H1 (cell line): Measurements from ENCODE around the gene FAM181A. TPM values are rescaled to one million over a fixed set of nuclear protein-coding genes. Genes with fewer than 3 reads are reported as not detected.

Experiments used
- CTCF ChIA-PET: fragments of 300-600 bp; sonication (Branson Sonifier 250); formaldehyde crosslinking; loops from one replicate; lab custom pipeline; 2021; ENCODE audit not compliant: partially characterized antibody; lab: Charles Lee
- POLR2A ChIA-PET: fragments of 300-600 bp; sonication (Branson Sonifier 250); formaldehyde crosslinking; loops from one replicate; lab custom pipeline; 2021; ENCODE audit warnings: inconsistent platforms; ENCODE audit not compliant: partially characterized antibody; lab: Charles Lee
- DNase-seq, 2 experiments: peaks; one replicate each; pipeline versions ENCODE4 v3.0.0 to v3.0.0-alpha.2; 2010 to 2022; ENCODE audit warnings: low spot score in 2 of 2, low read depth in 1 of 2, mixed read lengths in 1 of 2
- FAIRE-seq: peaks from 2 replicates; lab custom pipeline; 2011; peaks lifted over from hg19 to GRCh38; lab: Jason Lieb, UNC
- H2AFZ ChIP-seq: 2 replicates; pipeline ENCODE4 v1.8.1; 2012; ENCODE audit warnings: low read length, inconsistent platforms
- H2AK5ac ChIP-seq: 2 replicates; pipeline ENCODE4 v1.6.1; 2013; ENCODE audit warnings: low read depth, low read length
- H2BK120ac ChIP-seq: replicated peaks from 2 replicates; pipeline ENCODE3; 2013; ENCODE audit warnings: low read depth, low read length, inconsistent platforms
- H2BK12ac ChIP-seq: 2 replicates; pipeline ENCODE4 v1.6.1; 2013; ENCODE audit warnings: low read depth, low read length
- H2BK15ac ChIP-seq: 2 replicates; pipeline ENCODE4 v1.6.1; 2013; ENCODE audit warnings: low read length
- H2BK20ac ChIP-seq: 2 replicates; pipeline ENCODE4 v1.6.1; 2013; ENCODE audit warnings: low read length
- H2BK5ac ChIP-seq: 2 replicates; pipeline ENCODE4 v1.6.1; 2013; ENCODE audit warnings: low read depth, low read length
- H3K14ac ChIP-seq: 2 replicates; pipeline ENCODE4 v1.6.1; 2013; ENCODE audit warnings: inconsistent platforms; ENCODE audit not compliant: insufficient read length
- H3K18ac ChIP-seq: 2 replicates; pipeline ENCODE4 v1.6.1; 2013; ENCODE audit warnings: low read length; ENCODE audit errors: extremely low read depth
- H3K23ac ChIP-seq: 2 replicates; pipeline ENCODE4 v1.6.1; 2013; ENCODE audit warnings: inconsistent platforms; ENCODE audit not compliant: insufficient read length
- H3K23me2 ChIP-seq: 2 replicates; pipeline ENCODE4 v1.6.1; 2013; ENCODE audit warnings: low read depth, low read length
- H3K27ac ChIP-seq: 2 replicates; pipeline ENCODE4 v1.6.1; 2011; ENCODE audit warnings: low read depth, low read length, inconsistent platforms
- H3K27me3 ChIP-seq, 4 experiments: replicated peaks in 1 of 4; 1 replicate in 1 of 4; 2 replicates in 3 of 4; pipeline versions ENCODE4 v1.6.1 to v1.8.1; 2011 to 2013; ENCODE audit warnings: low read length in 3 of 4, mild to moderate bottlenecking in 3 of 4, inconsistent platforms in 2 of 4, mixed read lengths in 2 of 4, moderate library complexity in 1 of 4; ENCODE audit not compliant: control insufficient read depth in 3 of 4, insufficient read depth in 3 of 4; ENCODE audit errors: extremely low read depth in 1 of 4
- H3K36me3 ChIP-seq, 4 experiments: 2 replicates each; pipeline versions ENCODE4 v1.6.1 to v1.8.1; 2011 to 2013; ENCODE audit warnings: mild to moderate bottlenecking in 4 of 4, low read length in 3 of 4, moderate library complexity in 2 of 4, control low read depth in 1 of 4, inconsistent platforms in 1 of 4; ENCODE audit not compliant: insufficient read depth in 4 of 4, control insufficient read depth in 2 of 4
- H3K4ac ChIP-seq: replicated peaks from 2 replicates; pipeline ENCODE3; 2013; ENCODE audit warnings: low read length, low read depth, mixed read lengths, inconsistent platforms; ENCODE audit not compliant: insufficient read length
- H3K4me1 ChIP-seq, 4 experiments: replicated peaks in 1 of 4; 1 replicate in 1 of 4; 2 replicates in 3 of 4; pipeline versions ENCODE4 v1.6.1 to v1.8.1; 2011 to 2013; ENCODE audit warnings: low read length in 3 of 4, inconsistent platforms in 2 of 4, mixed read lengths in 1 of 4; ENCODE audit not compliant: insufficient read depth in 4 of 4, control insufficient read depth in 3 of 4
- H3K4me2 ChIP-seq, 2 experiments: 2 replicates each; pipeline versions ENCODE4 v1.6.1 to v1.8.1; 2011 to 2013; ENCODE audit warnings: low read depth in 2 of 2, low read length in 2 of 2, control low read depth in 1 of 2, inconsistent platforms in 1 of 2, mild to moderate bottlenecking in 1 of 2; ENCODE audit not compliant: insufficient read depth in 1 of 2
- H3K4me3 ChIP-seq, 4 experiments: fragments of 200-600, 300-600 bp in 1 of 4; sonication (generic), shearing (Covaris generic), sonication (Bioruptor Twin) in 1 of 4; 2 replicates each; pipeline versions ENCODE4 v1.5.1 to v1.8.1; 2011 to 2016; ENCODE audit warnings: low read length in 4 of 4, low read depth in 3 of 4, control low read depth in 2 of 4, inconsistent platforms in 2 of 4, mild to moderate bottlenecking in 2 of 4, mixed read lengths in 1 of 4, moderate library complexity in 1 of 4; ENCODE audit not compliant: insufficient read depth in 2 of 4; ENCODE audit errors: extremely low read depth in 1 of 4
- H3K56ac ChIP-seq: replicated peaks from 2 replicates; pipeline ENCODE3; 2013; ENCODE audit warnings: low read depth, mild to moderate bottlenecking, mixed read lengths, low read length, inconsistent platforms; ENCODE audit not compliant: insufficient read length
- H3K79me1 ChIP-seq: 2 replicates; pipeline ENCODE4 v1.6.1; 2013; ENCODE audit warnings: low read depth, low read length, control low read depth
- H3K79me2 ChIP-seq, 2 experiments: 2 replicates each; pipeline versions ENCODE4 v1.6.1 to v1.8.1; 2012 to 2013; ENCODE audit warnings: low read length in 2 of 2, mild to moderate bottlenecking in 2 of 2, inconsistent platforms in 1 of 2; ENCODE audit not compliant: insufficient read depth in 2 of 2, control insufficient read depth in 1 of 2
- H3K9ac ChIP-seq, 4 experiments: replicated peaks in 1 of 4; 1 replicate in 1 of 4; 2 replicates in 3 of 4; pipeline versions ENCODE4 v1.6.1 to v1.8.1; 2011 to 2013; ENCODE audit warnings: low read depth in 3 of 4, low read length in 3 of 4, control low read depth in 2 of 4, mild to moderate bottlenecking in 2 of 4, moderate library complexity in 2 of 4, inconsistent platforms in 1 of 4; ENCODE audit errors: extremely low read depth in 1 of 4
- H3K9me3 ChIP-seq, 2 experiments: 2 replicates each; pipeline versions ENCODE4 v1.6.1 to v1.8.1; 2012 to 2013; ENCODE audit warnings: mild to moderate bottlenecking in 2 of 2, moderate library complexity in 2 of 2, control low read depth in 1 of 2, inconsistent platforms in 1 of 2, low read depth in 1 of 2, low read length in 1 of 2, mixed read lengths in 1 of 2; ENCODE audit not compliant: insufficient read depth in 2 of 2
- H4K20me1 ChIP-seq, 2 experiments: replicated peaks in 1 of 2; 2 replicates each; pipeline versions ENCODE3 to v1.8.1; 2011 to 2013; ENCODE audit warnings: inconsistent platforms in 2 of 2, low read length in 2 of 2, mild to moderate bottlenecking in 1 of 2; ENCODE audit not compliant: insufficient read depth in 2 of 2, control insufficient read depth in 1 of 2
- H4K5ac ChIP-seq: 2 replicates; pipeline ENCODE4 v1.6.1; 2013; ENCODE audit warnings: low read length, low read depth, mixed read lengths, inconsistent platforms; ENCODE audit not compliant: insufficient read length
- H4K8ac ChIP-seq: 2 replicates; pipeline ENCODE4 v1.8.0; 2013; ENCODE audit warnings: mild to moderate bottlenecking, moderate library complexity, low read length, inconsistent platforms; ENCODE audit not compliant: insufficient read depth; ENCODE audit errors: extremely low read depth
- H4K91ac ChIP-seq: replicated peaks from 2 replicates; pipeline ENCODE3; 2013; ENCODE audit warnings: low read length, mixed read lengths, inconsistent platforms; ENCODE audit not compliant: insufficient read length
- BRCA1 ChIP-seq: IDR thresholded peaks from 2 replicates; pipeline ENCODE4 v1.6.1; 2012; ENCODE audit warnings: low read depth, low read length, improper control_type of control experiment
- CBX8 ChIP-seq: fragments of 300-800, 300-1000 bp; sonication (generic); IDR thresholded peaks from 2 replicates; pipeline ENCODE4 v1.7.1; 2016; ENCODE audit warnings: low read depth, low read length, borderline replicate concordance
- CHD1 ChIP-seq: IDR thresholded peaks from 2 replicates; pipeline ENCODE4 v1.6.1; 2012; ENCODE audit warnings: low read depth, low read length, improper control_type of control experiment
- HDAC2 ChIP-seq, 2 experiments: fragments of 300-600 bp in 1 of 2; sonication (generic) in 1 of 2; IDR thresholded peaks; 2 replicates each; pipeline ENCODE4 v1.6.1; 2011 to 2012; ENCODE audit warnings: low read depth in 2 of 2, low read length in 2 of 2, mild to moderate bottlenecking in 2 of 2, moderate library complexity in 2 of 2, borderline replicate concordance in 1 of 2, inconsistent platforms in 1 of 2
- HDAC6 ChIP-seq: IDR thresholded peaks from one replicate; pipeline ENCODE4 v1.7.1; 2012; ENCODE audit warnings: low read depth, mild to moderate bottlenecking, inconsistent platforms, low read length, moderate library complexity
- PHF8 ChIP-seq: fragments of 200-600 bp; sonication (generic); conservative IDR thresholded peaks from 2 replicates; pipeline ENCODE4 v1.7.1; 2012; ENCODE audit warnings: low read depth, mild to moderate bottlenecking, inconsistent platforms, low read length, moderate library complexity
- SAP30 ChIP-seq: fragments of 300-600 bp; sonication (generic); IDR thresholded peaks from 2 replicates; pipeline ENCODE4 v1.7.1; 2012; ENCODE audit warnings: low read length, moderate library complexity, mild to moderate bottlenecking, inconsistent platforms; ENCODE audit not compliant: insufficient read depth, insufficient replicate concordance
- SIN3A ChIP-seq, 2 experiments: IDR thresholded peaks in 1 of 2; conservative IDR thresholded peaks in 1 of 2; 2 replicates each; pipeline ENCODE4 v1.6.1; 2011 to 2012; ENCODE audit warnings: low read length in 2 of 2, improper control_type of control experiment in 1 of 2, low read depth in 1 of 2, mild to moderate bottlenecking in 1 of 2
- SUZ12 ChIP-seq: fragments of 200-600 bp; sonication (generic); IDR thresholded peaks from 2 replicates; pipeline ENCODE4 v1.6.1; 2012; ENCODE audit warnings: mild to moderate bottlenecking, inconsistent platforms, low read length, moderate library complexity, mixed read lengths
- WGBS, 2 experiments: shearing (Covaris generic) in 1 of 2; methylation state at CpG; one replicate each; pipeline versions ENCODE4 v1.1.6 to v1.1.7; 2013 to 2015; ENCODE audit warnings: low lambda C conversion rate in 2 of 2, mixed read lengths in 2 of 2, inconsistent platforms in 1 of 2, low coverage in 1 of 2, missing lambda C conversion rate in 1 of 2; ENCODE audit not compliant: insufficient replicate concordance in 2 of 2, insufficient coverage in 1 of 2, insufficient read length in 1 of 2; ENCODE audit errors: extremely low coverage in 1 of 2, missing lambda C conversion rate in 1 of 2; 5-methylcytosine and 5-hydroxymethylcytosine counted together
- polyA plus RNA-seq, 7 experiments: library from polyadenylated mRNA; depleted of rRNA in 3 of 7; stranded (reverse) in 5 of 7; unstranded in 2 of 7; fragments of >200 nt in 5 of 7; fragments of 200-250 nt in 2 of 7; gene quantifications; 1 replicate in 5 of 7; 2 replicates in 1 of 7; 4 replicates in 1 of 7; pipeline versions ENCODE4 v1.2.1 to v1.2.3, GENCODE V29; 2011 to 2013; ENCODE audit warnings: missing spikeins in 2 of 7, mixed read lengths in 2 of 7
- total RNA-seq: library from RNA; stranded (reverse); fragmentation: NEBNext Ultra II Directional; extraction: Animal tissue kit (Norgen Biotek cat#: 25700); gene quantifications from 2 replicates; pipeline ENCODE4 v1.2.1, GENCODE V29; 2021
- TF ChIP-seq, protein P1 (sequence below): IDR thresholded peaks from 2 replicates; pipeline ENCODE4 v1.6.1; 2012; ENCODE audit warnings: inconsistent platforms

The FAM181A gene
- total and polyA plus RNA-seq, 2 of the 8 experiments (the other 6 are each of a cell fraction or from before 2014, with no cell fraction given), result not detected

DNA sequence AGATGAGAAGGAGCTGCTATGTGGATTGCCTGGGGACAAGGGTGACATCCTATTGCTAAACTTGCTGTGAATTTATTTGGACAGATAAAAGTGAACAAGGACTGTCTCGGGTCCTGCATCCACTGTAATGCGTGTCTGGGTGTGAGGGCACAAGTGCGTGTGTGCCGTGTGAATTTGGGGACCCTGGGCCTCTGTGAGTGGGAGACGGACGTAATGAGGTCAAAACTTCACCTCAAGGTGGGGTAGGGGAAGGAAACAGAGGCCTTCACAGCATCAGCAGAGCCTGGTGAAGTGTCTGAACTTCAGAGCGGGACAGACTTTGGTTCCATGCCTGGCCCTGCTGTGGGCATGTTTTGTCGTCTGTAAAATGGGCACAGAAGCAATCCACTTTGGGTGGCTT lies 34.5 kb downstream of the FAM181A start:
- Histone ChIP-seq H3K23ac (no peak overlapping the region), H2BK12ac (no peak overlapping the region), H2BK20ac (no peak overlapping the region), H3K4me1 (peaks cover 0 to 7% (median 5%) of the 10 kb centered on the region in 4 experiments; a peak in 5 of 7 replicates), H3K79me1 (no peaks in the 10 kb centered on the region), H3K4ac (no peak overlapping the region), H3K79me2 (no peaks in the 10 kb centered on the region), H3K56ac (no peak overlapping the region), H3K27me3 (peaks cover 0 to 1% (median 0%) of the 10 kb centered on the region in 4 experiments; a peak in 1 of 7 replicates), H3K9me3 (no peaks in the 10 kb centered on the region), H3K23me2 (peaks cover 3% of the 10 kb centered on the region; the same call in 1 of the 2 replicates), H3K18ac (no peak overlapping the region), H3K27ac (no peak overlapping the region), H3K9ac (no peak overlapping the region), H2BK5ac (no peak overlapping the region), H3K4me3 (no peak overlapping the region), H4K20me1 (no peaks in the 10 kb centered on the region), H4K91ac (no peak overlapping the region), H3K4me2 (no peak overlapping the region), H3K14ac (no peak overlapping the region), H2AFZ (no peak overlapping the region; the same call in 1 of the 2 replicates), H4K8ac (no peak overlapping the region), H2AK5ac (0 out of 2 replicates have a peak overlapping the region, but pooled peaks have one; percentile 58), H2BK120ac (no peak overlapping the region), H2BK15ac (no peak overlapping the region), H3K36me3 (no peaks in the 10 kb centered on the region), H4K5ac (no peak overlapping the region)
- 95% methylated on average over 8 of the region's 8 CpGs; no CpG with 5 or more reads in 1 of the 2 experiments for WGBS, 2 experiments
- no peak for FAIRE-seq
- CTCF ChIA-PET, result interaction anchor here (0.6 to 8.0 kb wide), 4 partner anchors 11 to 373 kb away, joined by 3 to 37 read pairs (median 5); no protein-coding TSS in a partner anchor
- no peak for DNase-seq
- POLR2A ChIA-PET, result no interaction called here
- no peak for TF ChIP-seq SIN3A (conservative IDR thresholded peaks at IDR 0.05 in 1 of 2, IDR thresholded peaks at IDR 0.05 in 1 of 2; ENCODE audit: low read depth in 1 of 2, low read length in 2 of 2)
- TF ChIP-seq SAP30, result no peak
- TF ChIP-seq PHF8, result no peak
- TF ChIP-seq, protein P1, sequence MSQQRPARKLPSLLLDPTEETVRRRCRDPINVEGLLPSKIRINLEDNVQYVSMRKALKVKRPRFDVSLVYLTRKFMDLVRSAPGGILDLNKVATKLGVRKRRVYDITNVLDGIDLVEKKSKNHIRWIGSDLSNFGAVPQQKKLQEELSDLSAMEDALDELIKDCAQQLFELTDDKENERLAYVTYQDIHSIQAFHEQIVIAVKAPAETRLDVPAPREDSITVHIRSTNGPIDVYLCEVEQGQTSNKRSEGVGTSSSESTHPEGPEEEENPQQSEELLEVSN, result no peak
- no peak for TF ChIP-seq BRCA1
- no peak for TF ChIP-seq HDAC2 (IDR thresholded peaks at IDR 0.05; ENCODE audit: borderline replicate concordance in 1 of 2, low read depth in 2 of 2, low read length in 2 of 2)
- no peak for TF ChIP-seq CHD1
- TF ChIP-seq CBX8, result no peak
- TF ChIP-seq SUZ12, result no peak
- TF ChIP-seq HDAC6, result no peak
